ENCODE results near the gene KRTAP5-6.
"Not testable (repeated sequence)": the region's sequence is repeated elsewhere in the genome, so short reads cannot be mapped to it uniquely, and the experiment has no call there.

KRTAP5-6 gene

GRCh38 chr11:1670457-1670856 lies 26.5 kb upstream of the KRTAP5-6 start:
- H3K4me3 Mint-ChIP-seq; H3K27ac Mint-ChIP-seq; H3K36me3 Mint-ChIP-seq (ENCODE audit: low read depth); H3K9me3 Mint-ChIP-seq; intact Hi-C loops (cut with micrococcal nuclease); H3K4me1 Mint-ChIP-seq (ENCODE audit: low read depth): not testable (repeated sequence)
- H3K27me3 Mint-ChIP-seq: peaks cover 68% of the 10 kb centered on the region

DNA sequence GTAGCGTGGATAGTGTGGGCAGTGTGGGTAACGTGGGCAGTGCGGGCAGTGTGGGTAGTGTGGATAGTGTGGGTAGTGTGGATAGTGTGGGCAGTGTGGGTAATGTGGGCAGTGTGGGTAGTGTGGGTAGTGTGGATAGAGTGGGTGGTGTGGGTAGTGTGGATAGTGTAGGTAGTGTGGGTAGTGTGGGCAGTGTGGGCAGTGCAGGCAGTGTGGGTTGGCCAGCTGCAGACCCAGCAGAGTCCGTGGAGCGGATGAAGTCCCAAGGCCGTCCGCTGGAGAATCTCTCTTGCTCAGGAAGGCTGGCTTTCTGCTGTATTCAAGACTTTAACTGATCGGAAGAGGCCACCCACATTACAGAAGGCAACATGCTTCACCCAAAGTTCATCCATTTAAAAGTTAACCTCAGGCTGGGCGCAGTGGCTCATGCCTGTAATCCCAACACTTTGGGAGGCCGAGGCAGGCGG lies 26.1 kb upstream of the KRTAP5-6 start:
- Mint-ChIP-seq H3K27me3 (peaks cover 71% of the 10 kb centered on the region), H3K36me3 (ENCODE audit: low read depth) (no peaks in the 10 kb centered on the region), H3K27ac (no peak overlapping the region), H3K4me3 (no peak overlapping the region), H3K4me1 (ENCODE audit: low read depth) (no peaks in the 10 kb centered on the region), H3K9me3 (no peaks in the 10 kb centered on the region)
- intact Hi-C loops (cut with micrococcal nuclease): no loop called here

DNA sequence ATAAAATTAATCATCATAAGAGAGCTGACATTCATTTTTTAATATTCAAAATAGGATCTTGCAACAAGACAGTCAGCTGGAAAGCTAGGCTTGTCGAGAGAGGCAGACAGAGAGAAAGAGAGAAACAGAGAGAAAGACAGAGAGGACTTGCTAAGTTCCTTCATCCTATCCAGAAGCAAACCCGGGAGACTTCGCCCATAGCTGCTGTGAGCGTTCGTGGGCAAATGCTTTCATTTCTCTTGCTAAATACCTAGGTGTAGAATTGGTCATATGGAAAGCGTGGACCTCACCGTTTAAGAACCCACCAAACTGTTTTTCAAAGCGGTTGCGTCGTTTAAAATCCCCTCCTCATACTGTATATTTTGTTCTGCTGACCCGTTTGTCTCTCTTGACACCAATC lies 25.3 kb upstream of the KRTAP5-6 start:
- peaks cover 74% of the 10 kb centered on the region for H3K27me3 Mint-ChIP-seq
- no peak overlapping the region for H3K27ac Mint-ChIP-seq

GRCh38 chr11:1672613-1673350 lies 24.2 kb upstream of the KRTAP5-6 start:
- intact Hi-C loops (cut with micrococcal nuclease): no loop called here
- H3K4me3 Mint-ChIP-seq: no peak overlapping the region
- H3K27me3 Mint-ChIP-seq: peaks cover 74% of the 10 kb centered on the region
- no peaks in the 10 kb centered on the region for H3K36me3 Mint-ChIP-seq (ENCODE audit: low read depth)
- H3K27ac Mint-ChIP-seq: no peak overlapping the region
- no peaks in the 10 kb centered on the region for H3K4me1 Mint-ChIP-seq (ENCODE audit: low read depth)
- no peaks in the 10 kb centered on the region for H3K9me3 Mint-ChIP-seq

More for the DNA sequence above, 25.3 kb upstream of the KRTAP5-6 start:
- Mint-ChIP-seq H3K36me3 (ENCODE audit: low read depth) (no peaks in the 10 kb centered on the region), H3K9me3 (no peaks in the 10 kb centered on the region), H3K4me3 (no peak overlapping the region), H3K4me1 (ENCODE audit: low read depth) (no peaks in the 10 kb centered on the region)
- intact Hi-C loops (cut with micrococcal nuclease): no loop called here

GRCh38 chr11:1673446-1674172 lies 23.4 kb upstream of the KRTAP5-6 start:
- Mint-ChIP-seq H3K27me3 (peaks cover 69% of the 10 kb centered on the region), H3K4me3 (no peak overlapping the region), H3K27ac (no peak overlapping the region), H3K36me3 (ENCODE audit: low read depth) (no peaks in the 10 kb centered on the region), H3K9me3 (no peaks in the 10 kb centered on the region), H3K4me1 (ENCODE audit: low read depth) (no peaks in the 10 kb centered on the region)
- intact Hi-C loops (cut with micrococcal nuclease): no loop called here

- no peaks in the 10 kb centered on the region for H3K9me3 Mint-ChIP-seq
- H3K4me1 Mint-ChIP-seq (ENCODE audit: low read depth): no peaks in the 10 kb centered on the region
- no peak overlapping the region for H3K27ac Mint-ChIP-seq
- peaks cover 60% of the 10 kb centered on the region for H3K27me3 Mint-ChIP-seq
- intact Hi-C loops (cut with micrococcal nuclease): no loop called here
- H3K36me3 Mint-ChIP-seq (ENCODE audit: low read depth): no peaks in the 10 kb centered on the region
- no peak overlapping the region for H3K4me3 Mint-ChIP-seq
Measured at GRCh38 chr11:1674173-1675131, 22.5 kb upstream of the KRTAP5-6 start.

- Mint-ChIP-seq H3K4me1 (ENCODE audit: low read depth) (no peaks in the 10 kb centered on the region), H3K36me3 (ENCODE audit: low read depth) (no peaks in the 10 kb centered on the region), H3K27ac (no peak overlapping the region), H3K4me3 (no peak overlapping the region), H3K27me3 (peaks cover 55% of the 10 kb centered on the region), H3K9me3 (no peaks in the 10 kb centered on the region)
- intact Hi-C loops (cut with micrococcal nuclease): no loop called here
Measured at GRCh38 chr11:1675536-1676228, 21.3 kb upstream of the KRTAP5-6 start.

- Mint-ChIP-seq H3K27me3 (peaks cover 50% of the 10 kb centered on the region), H3K4me3 (no peak overlapping the region), H3K9me3 (no peaks in the 10 kb centered on the region), H3K27ac (no peak overlapping the region), H3K36me3 (ENCODE audit: low read depth) (no peaks in the 10 kb centered on the region), H3K4me1 (ENCODE audit: low read depth) (no peaks in the 10 kb centered on the region)
- intact Hi-C loops (cut with micrococcal nuclease): no loop called here
Measured at GRCh38 chr11:1676229-1676740, 20.7 kb upstream of the KRTAP5-6 start.

DNA sequence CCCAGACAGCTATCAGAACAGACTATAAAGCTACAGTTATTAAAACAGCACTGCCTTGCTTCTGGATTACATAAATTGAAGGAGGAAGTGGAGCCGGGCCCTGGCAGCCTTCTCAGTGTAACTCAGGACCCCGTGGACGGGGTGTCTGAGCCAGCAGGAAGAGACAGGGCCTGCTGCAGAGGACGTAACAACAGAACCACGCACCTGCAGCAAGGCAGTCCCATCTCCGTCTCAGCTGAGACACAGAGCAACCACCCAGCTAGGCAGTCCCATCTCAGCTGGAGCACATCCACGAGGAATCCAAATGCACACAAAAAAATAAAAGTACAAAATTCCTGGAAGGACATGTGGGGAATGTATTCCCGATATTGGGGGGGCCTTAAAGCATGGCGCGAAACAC lies 17.1 kb upstream of the KRTAP5-6 start:
- no peak overlapping the region for H3K27ac Mint-ChIP-seq
- H3K4me1 Mint-ChIP-seq (ENCODE audit: low read depth): no peaks in the 10 kb centered on the region
- H3K4me3 Mint-ChIP-seq: no peak overlapping the region
- intact Hi-C loops (cut with micrococcal nuclease): no loop called here
- no peaks in the 10 kb centered on the region for H3K9me3 Mint-ChIP-seq
- peaks cover 33% of the 10 kb centered on the region for H3K27me3 Mint-ChIP-seq
- H3K36me3 Mint-ChIP-seq (ENCODE audit: low read depth): no peaks in the 10 kb centered on the region

GRCh38 chr11:1682225-1682905 lies 14.6 kb upstream of the KRTAP5-6 start:
- no peak overlapping the region for H3K4me3 Mint-ChIP-seq
- H3K4me1 Mint-ChIP-seq (ENCODE audit: low read depth): no peaks in the 10 kb centered on the region
- intact Hi-C loops (cut with micrococcal nuclease): no loop called here
- H3K27me3 Mint-ChIP-seq: peaks cover 26% of the 10 kb centered on the region
- H3K27ac Mint-ChIP-seq: no peak overlapping the region
- H3K9me3 Mint-ChIP-seq: no peaks in the 10 kb centered on the region
- no peaks in the 10 kb centered on the region for H3K36me3 Mint-ChIP-seq (ENCODE audit: low read depth)

DNA sequence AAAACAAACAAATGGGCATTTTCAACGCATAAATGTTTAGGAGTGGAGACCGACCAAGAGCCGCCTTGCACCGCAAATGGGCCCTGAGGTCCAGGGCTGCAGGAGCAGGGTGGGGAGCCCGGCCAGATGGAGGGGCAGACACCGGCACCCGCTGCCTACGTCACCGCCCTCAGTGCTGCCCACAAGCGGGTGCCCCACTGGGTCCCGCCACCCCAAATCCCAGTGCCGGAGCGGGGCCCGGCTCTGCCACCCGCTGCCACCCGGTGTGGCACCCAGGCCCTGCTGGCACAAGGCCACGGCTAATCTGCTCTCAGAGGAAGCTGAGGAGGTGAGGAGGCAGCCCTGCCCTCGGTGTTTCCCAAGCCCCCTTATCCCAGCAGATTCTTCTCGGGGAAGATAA lies 13.8 kb upstream of the KRTAP5-6 start:
- H3K4me1 Mint-ChIP-seq (ENCODE audit: low read depth); H3K27ac Mint-ChIP-seq; H3K4me3 Mint-ChIP-seq; H3K36me3 Mint-ChIP-seq (ENCODE audit: low read depth); intact Hi-C loops (cut with micrococcal nuclease); H3K9me3 Mint-ChIP-seq: not testable (repeated sequence)
- peaks cover 21% of the 10 kb centered on the region for H3K27me3 Mint-ChIP-seq

GRCh38 chr11:1683904-1684572 lies 13.0 kb upstream of the KRTAP5-6 start:
- not testable (repeated sequence) for H3K4me1 Mint-ChIP-seq (ENCODE audit: low read depth); H3K36me3 Mint-ChIP-seq (ENCODE audit: low read depth)

More at GRCh38 chr11:1683904-1684572, 13.0 kb upstream of the KRTAP5-6 start:
- intact Hi-C loops (cut with micrococcal nuclease); H3K9me3 Mint-ChIP-seq; H3K4me3 Mint-ChIP-seq; H3K27ac Mint-ChIP-seq: not testable (repeated sequence)
- peaks cover 29% of the 10 kb centered on the region for H3K27me3 Mint-ChIP-seq

All from dendritic cell treated with granulocyte-macrophage colony-stimulating factor and Interleukin-4, amounts not matched to agents 40 ng/mL and 50 ng/mL, for 4 days (primary cell).